Tibial artery (tissue), 4 donors: ENCODE data around the gene P2RY2.
A peak's percentile ranks its signal among the peaks of the same experiment; 100 is the strongest.

Experiments used
- DNase-seq, 2 donors: peaks; one replicate each; pipeline ENCODE4 v3.0.0-alpha.2; 2019
- H3K27ac ChIP-seq, 2 donors: fragments of 200-600 bp; sonication (generic) in 1 of 2; 1 replicate in 1 of 2; 2 replicates in 1 of 2; pipeline ENCODE4 v1.5.1; 2018 to 2019; ENCODE audit warnings: mild to moderate bottlenecking in 1 of 2
- H3K27me3 ChIP-seq, 2 donors: fragments of 200-600 bp; sonication (generic) in 1 of 2; one replicate each; pipeline versions ENCODE4 v1.5.1 to v1.6.0; 2016 to 2019
- H3K36me3 ChIP-seq, 3 donors: fragments of 200-600 bp; sonication (generic) in 2 of 3; one replicate each; pipeline ENCODE4 v1.5.1; 2016 to 2019; ENCODE audit warnings: mild to moderate bottlenecking in 2 of 3
- H3K4me1 ChIP-seq, 4 donors: fragments of 200-600 bp; sonication (generic) in 2 of 4; 1 replicate in 3 of 4; 2 replicates in 1 of 4; pipeline ENCODE4 v1.5.1; 2016 to 2019
- H3K4me3 ChIP-seq, 2 donors: fragments of 200-600 bp; sonication (generic) in 1 of 2; 1 replicate in 1 of 2; 2 replicates in 1 of 2; pipeline ENCODE4 v1.5.1; 2018 to 2019; ENCODE audit warnings: mild to moderate bottlenecking in 2 of 2
- H3K9me3 ChIP-seq, 3 donors: fragments of 200-600 bp; sonication (generic) in 1 of 3; one replicate each; pipeline ENCODE4 v1.5.1; 2016 to 2019
- intact Hi-C: fragments of 100-400 bp; cut with DNase I; formaldehyde crosslinking; loops from one replicate; pipeline ENCODE4 v1.15.0; 2023; ENCODE audit warnings: low total_unique reads
- TF ChIP-seq, protein P1 (sequence below), 2 experiments: fragments of 200-600 bp in 1 of 2; fragments of 450-650 bp in 1 of 2; IDR thresholded peaks; one replicate each; pipeline ENCODE4 v1.5.1; 2017 to 2019; ENCODE audit warnings: antibody characterized with exemption in 2 of 2, mild to moderate bottlenecking in 1 of 2, moderate library complexity in 1 of 2

P2RY2 gene

DNA sequence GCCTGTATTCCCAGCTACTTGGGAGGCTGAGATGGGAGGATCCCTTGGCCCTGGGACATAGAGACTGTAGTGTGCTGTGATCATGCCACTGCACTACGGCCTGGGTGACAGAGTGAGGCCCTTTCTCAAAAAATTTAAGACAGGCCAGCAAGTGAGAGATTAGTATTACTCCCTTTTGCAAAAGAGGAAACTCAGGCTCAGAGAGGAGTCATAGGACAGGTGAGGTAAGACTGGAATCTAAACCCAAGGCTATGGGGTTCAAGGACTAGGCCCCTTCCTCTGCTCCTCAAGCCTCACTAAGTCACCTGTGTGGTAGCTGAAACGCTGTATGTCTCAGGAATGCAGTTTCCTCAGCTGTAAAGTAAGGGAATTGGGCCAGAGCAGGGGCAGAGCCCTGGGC, 1.6 kb upstream of the P2RY2 start:
- Histone ChIP-seq H3K4me3 (no peak overlapping the region), H3K9me3 (no peaks in the 10 kb centered on the region), H3K36me3 (no peaks in the 10 kb centered on the region), H3K27me3 (no peaks in the 10 kb centered on the region), H3K27ac (no peak overlapping the region), H3K4me1 (peaks cover 0 to 32% (median 14%) of the 10 kb centered on the region in 4 donors)
- TF ChIP-seq, protein P1, sequence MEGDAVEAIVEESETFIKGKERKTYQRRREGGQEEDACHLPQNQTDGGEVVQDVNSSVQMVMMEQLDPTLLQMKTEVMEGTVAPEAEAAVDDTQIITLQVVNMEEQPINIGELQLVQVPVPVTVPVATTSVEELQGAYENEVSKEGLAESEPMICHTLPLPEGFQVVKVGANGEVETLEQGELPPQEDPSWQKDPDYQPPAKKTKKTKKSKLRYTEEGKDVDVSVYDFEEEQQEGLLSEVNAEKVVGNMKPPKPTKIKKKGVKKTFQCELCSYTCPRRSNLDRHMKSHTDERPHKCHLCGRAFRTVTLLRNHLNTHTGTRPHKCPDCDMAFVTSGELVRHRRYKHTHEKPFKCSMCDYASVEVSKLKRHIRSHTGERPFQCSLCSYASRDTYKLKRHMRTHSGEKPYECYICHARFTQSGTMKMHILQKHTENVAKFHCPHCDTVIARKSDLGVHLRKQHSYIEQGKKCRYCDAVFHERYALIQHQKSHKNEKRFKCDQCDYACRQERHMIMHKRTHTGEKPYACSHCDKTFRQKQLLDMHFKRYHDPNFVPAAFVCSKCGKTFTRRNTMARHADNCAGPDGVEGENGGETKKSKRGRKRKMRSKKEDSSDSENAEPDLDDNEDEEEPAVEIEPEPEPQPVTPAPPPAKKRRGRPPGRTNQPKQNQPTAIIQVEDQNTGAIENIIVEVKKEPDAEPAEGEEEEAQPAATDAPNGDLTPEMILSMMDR (IDR thresholded peaks at IDR 0.05), result no peak
- intact Hi-C loops, result no loop called here
- no peak for DNase-seq

GRCh38 chr11:73217131-73217809, 811 bp upstream of the P2RY2 start:
- intact Hi-C loops, result no loop called here
- peak overlapping the region; percentile 51 to 60 for H3K4me3 ChIP-seq
- H3K27ac ChIP-seq, result peak overlapping the region in 1 of 2 donors; percentile 10
- H3K9me3 ChIP-seq, result no peaks in the 10 kb centered on the region
- no peaks in the 10 kb centered on the region for H3K27me3 ChIP-seq
- no peaks in the 10 kb centered on the region for H3K36me3 ChIP-seq
- H3K4me1 ChIP-seq, result peaks cover 0 to 32% (median 14%) of the 10 kb centered on the region in 4 donors
- TF ChIP-seq, protein P1 (IDR thresholded peaks at IDR 0.05), result no peak
- no peak for DNase-seq

DNA sequence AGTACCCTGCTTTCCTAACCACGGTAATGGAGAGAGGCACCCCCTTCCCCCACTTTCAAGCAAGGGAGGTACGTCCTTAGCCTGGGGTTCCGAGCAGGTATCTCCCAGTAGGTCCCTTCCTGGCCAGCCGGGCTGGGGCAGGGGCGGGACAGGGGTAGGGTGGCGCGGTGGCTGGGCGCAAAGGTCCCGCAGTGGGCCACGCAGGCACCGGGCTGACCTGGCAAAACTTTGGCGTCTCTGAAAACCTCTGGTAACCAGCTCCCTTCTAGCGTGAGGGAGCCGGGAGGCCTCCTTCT, 323 bp upstream of the P2RY2 start:
- no peak for DNase-seq
- TF ChIP-seq, protein P1 (IDR thresholded peaks at IDR 0.05), result no peak
- Histone ChIP-seq H3K27ac (peak overlapping the region; percentile 6 to 10), H3K27me3 (no peaks in the 10 kb centered on the region), H3K4me1 (peaks cover 0 to 32% (median 14%) of the 10 kb centered on the region in 4 donors), H3K4me3 (peak overlapping the region; percentile 51 to 60), H3K36me3 (no peaks in the 10 kb centered on the region), H3K9me3 (no peaks in the 10 kb centered on the region)
- intact Hi-C loops, result no loop called here

DNA sequence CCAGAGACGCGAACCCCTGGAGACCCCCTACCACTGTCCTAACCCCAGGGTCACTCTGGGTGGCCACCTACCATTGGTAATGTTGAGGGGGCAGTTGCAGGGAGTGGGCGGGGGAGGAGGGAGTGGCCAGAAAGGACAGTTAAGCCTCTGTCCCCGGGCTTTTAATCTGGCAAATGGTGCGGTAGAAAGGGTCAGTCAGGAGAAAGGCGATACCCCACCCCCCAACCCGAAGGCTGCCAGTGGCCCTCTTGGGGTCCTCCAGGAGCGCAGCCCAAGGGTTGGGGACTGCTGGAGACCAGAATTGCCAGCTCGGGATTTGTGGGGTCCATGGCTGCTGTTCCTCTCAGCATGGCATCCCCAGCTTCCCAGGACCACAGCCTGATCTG, 742 bp downstream of the P2RY2 start:
- intact Hi-C loops, result no loop called here
- H3K4me1 ChIP-seq, result peaks cover 0 to 32% (median 14%) of the 10 kb centered on the region in 4 donors
- H3K36me3 ChIP-seq, result no peaks in the 10 kb centered on the region
- H3K4me3 ChIP-seq, result peak overlapping the region; percentile 51 to 60
- no peak overlapping the region for H3K27ac ChIP-seq
- TF ChIP-seq, protein P1 (IDR thresholded peaks at IDR 0.05), result no peak
- no peaks in the 10 kb centered on the region for H3K9me3 ChIP-seq
- DNase-seq, result peak in 1 of 2 donors; percentile 57
- H3K27me3 ChIP-seq, result no peaks in the 10 kb centered on the region

GRCh38 chr11:73219396-73220285, 1.6 kb downstream of the P2RY2 start:
- peaks cover 0 to 32% (median 14%) of the 10 kb centered on the region in 4 donors for H3K4me1 ChIP-seq
- TF ChIP-seq, protein P1 (IDR thresholded peaks at IDR 0.05), result no peak
- intact Hi-C loops, result no loop called here
- H3K36me3 ChIP-seq, result no peaks in the 10 kb centered on the region
- peak in 1 of 2 donors; percentile 51 for DNase-seq
- H3K4me3 ChIP-seq, result no peak overlapping the region
- no peak overlapping the region for H3K27ac ChIP-seq
- no peaks in the 10 kb centered on the region for H3K9me3 ChIP-seq
- no peaks in the 10 kb centered on the region for H3K27me3 ChIP-seq
